Nephron (organoid): ENCODE measurements around the gene SEL1L3.

Experiments
- H3K27ac Mint-ChIP-seq, 3 experiments: 2 replicates each; pipeline ENCODE4 v1.8.0; 2020; ENCODE audit warnings: mixed read lengths in 3 of 3, mild to moderate bottlenecking in 2 of 3, moderate library complexity in 1 of 3
- H3K27me3 Mint-ChIP-seq: 2 replicates; pipeline ENCODE4 v1.8.0; 2021; ENCODE audit warnings: low read depth, mild to moderate bottlenecking, moderate library complexity, mixed read lengths
- H3K36me3 Mint-ChIP-seq: 2 replicates; pipeline ENCODE4 v1.8.0; 2020; ENCODE audit warnings: low read depth, mixed read lengths
- H3K4me1 Mint-ChIP-seq: 2 replicates; pipeline ENCODE4 v1.8.0; 2020; ENCODE audit warnings: mixed read lengths
- H3K4me3 Mint-ChIP-seq, 3 experiments: 2 replicates each; pipeline ENCODE4 v1.8.0; 2020; ENCODE audit warnings: mild to moderate bottlenecking in 3 of 3, mixed read lengths in 3 of 3, moderate library complexity in 2 of 3
- H3K9me3 Mint-ChIP-seq: 2 replicates; pipeline ENCODE4 v1.8.0; 2020; ENCODE audit warnings: mixed read lengths
- TF ChIP-seq, protein P1 (sequence below), 3 experiments: fragments of 200-600 bp; sonication (generic); IDR thresholded peaks; one replicate each; pipeline ENCODE4 v1.5.0; 2021; ENCODE audit warnings: antibody characterized with exemption in 3 of 3; ENCODE audit not compliant: unreplicated experiment in 3 of 3

Gene SEL1L3

DNA sequence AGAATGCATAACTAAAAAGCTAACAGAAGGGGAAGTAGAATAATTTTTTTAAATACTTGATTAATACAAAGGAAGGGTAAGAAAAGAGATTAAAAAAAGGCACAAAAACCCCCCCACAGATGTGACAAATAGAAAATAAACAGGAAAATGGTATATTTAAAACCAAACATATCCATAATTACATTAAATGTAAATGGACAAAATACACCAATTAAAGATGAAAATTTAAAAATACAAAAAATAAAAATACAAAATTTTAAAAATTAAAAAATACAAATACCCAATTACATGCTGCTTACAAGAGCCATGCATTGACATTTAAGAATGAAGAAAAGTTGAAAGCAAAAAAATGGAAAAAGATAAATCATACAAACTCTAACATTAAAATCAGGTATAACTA, 86.0 kb downstream of the SEL1L3 start:
- H3K36me3 Mint-ChIP-seq: peaks cover 12% of the 10 kb centered on the region
- H3K4me3 Mint-ChIP-seq: no peak overlapping the region
- H3K4me1 Mint-ChIP-seq: peaks cover 7% of the 10 kb centered on the region
- TF ChIP-seq, protein P1, sequence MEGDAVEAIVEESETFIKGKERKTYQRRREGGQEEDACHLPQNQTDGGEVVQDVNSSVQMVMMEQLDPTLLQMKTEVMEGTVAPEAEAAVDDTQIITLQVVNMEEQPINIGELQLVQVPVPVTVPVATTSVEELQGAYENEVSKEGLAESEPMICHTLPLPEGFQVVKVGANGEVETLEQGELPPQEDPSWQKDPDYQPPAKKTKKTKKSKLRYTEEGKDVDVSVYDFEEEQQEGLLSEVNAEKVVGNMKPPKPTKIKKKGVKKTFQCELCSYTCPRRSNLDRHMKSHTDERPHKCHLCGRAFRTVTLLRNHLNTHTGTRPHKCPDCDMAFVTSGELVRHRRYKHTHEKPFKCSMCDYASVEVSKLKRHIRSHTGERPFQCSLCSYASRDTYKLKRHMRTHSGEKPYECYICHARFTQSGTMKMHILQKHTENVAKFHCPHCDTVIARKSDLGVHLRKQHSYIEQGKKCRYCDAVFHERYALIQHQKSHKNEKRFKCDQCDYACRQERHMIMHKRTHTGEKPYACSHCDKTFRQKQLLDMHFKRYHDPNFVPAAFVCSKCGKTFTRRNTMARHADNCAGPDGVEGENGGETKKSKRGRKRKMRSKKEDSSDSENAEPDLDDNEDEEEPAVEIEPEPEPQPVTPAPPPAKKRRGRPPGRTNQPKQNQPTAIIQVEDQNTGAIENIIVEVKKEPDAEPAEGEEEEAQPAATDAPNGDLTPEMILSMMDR (IDR thresholded peaks at IDR 0.05; ENCODE audit: unreplicated experiment in 3 of 3): no peak
- no peak overlapping the region for H3K27ac Mint-ChIP-seq
- H3K9me3 Mint-ChIP-seq: peaks cover 6% of the 10 kb centered on the region
- peaks cover 3% of the 10 kb centered on the region for H3K27me3 Mint-ChIP-seq

DNA sequence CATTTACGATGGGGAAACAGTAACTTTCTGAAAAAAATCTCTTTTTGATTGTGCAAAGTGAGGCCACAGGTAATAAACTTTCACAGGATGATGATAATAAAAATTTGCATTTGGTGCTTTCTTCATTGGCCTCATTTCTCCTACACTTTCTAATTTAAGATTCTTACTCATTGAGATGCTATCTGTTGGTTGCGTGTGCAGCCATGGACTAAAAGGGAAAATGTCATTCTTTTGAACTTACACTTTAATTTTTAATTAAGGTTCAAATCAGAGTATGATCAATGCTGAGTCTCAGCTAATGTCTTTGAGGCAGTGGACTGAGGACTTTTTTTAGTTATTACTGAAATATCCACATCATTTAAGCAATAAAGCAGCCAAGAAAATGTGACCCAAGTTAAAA, 87.6 kb downstream of the SEL1L3 start:
- H3K36me3 Mint-ChIP-seq: peaks cover 7% of the 10 kb centered on the region
- no peak overlapping the region for H3K4me3 Mint-ChIP-seq
- H3K9me3 Mint-ChIP-seq: peaks cover 6% of the 10 kb centered on the region
- no peak overlapping the region for H3K27ac Mint-ChIP-seq
- no peaks in the 10 kb centered on the region for H3K27me3 Mint-ChIP-seq
- TF ChIP-seq, protein P1 (IDR thresholded peaks at IDR 0.05; ENCODE audit: unreplicated experiment in 3 of 3): no peak
- peaks cover 20% of the 10 kb centered on the region for H3K4me1 Mint-ChIP-seq

DNA sequence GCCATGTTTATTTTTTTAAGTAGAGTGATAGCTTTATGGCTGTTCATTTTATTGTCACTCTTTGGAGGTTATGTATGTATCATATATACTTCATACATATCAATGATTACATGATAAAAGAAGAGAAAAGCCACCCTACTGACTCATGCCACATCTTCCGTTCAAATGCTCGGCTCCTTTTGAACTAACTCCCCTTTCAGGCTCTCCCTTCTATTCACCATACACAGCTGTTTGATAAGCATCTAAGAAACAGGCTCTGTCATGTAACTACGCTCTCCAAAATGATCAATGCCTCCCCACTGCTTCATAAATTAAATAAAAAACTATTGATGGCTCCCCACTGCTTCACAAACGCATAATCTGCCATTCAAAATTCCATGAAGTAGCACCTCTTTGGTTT, 89.4 kb downstream of the SEL1L3 start:
- TF ChIP-seq, protein P1 (IDR thresholded peaks at IDR 0.05; ENCODE audit: unreplicated experiment in 3 of 3): no peak
- Mint-ChIP-seq H3K27ac (peak overlapping the region in 1 of 3 experiments; percentile 24), H3K27me3 (no peaks in the 10 kb centered on the region), H3K4me3 (no peak overlapping the region), H3K9me3 (peaks cover 6% of the 10 kb centered on the region), H3K4me1 (peaks cover 33% of the 10 kb centered on the region), H3K36me3 (peaks cover 5% of the 10 kb centered on the region)

DNA sequence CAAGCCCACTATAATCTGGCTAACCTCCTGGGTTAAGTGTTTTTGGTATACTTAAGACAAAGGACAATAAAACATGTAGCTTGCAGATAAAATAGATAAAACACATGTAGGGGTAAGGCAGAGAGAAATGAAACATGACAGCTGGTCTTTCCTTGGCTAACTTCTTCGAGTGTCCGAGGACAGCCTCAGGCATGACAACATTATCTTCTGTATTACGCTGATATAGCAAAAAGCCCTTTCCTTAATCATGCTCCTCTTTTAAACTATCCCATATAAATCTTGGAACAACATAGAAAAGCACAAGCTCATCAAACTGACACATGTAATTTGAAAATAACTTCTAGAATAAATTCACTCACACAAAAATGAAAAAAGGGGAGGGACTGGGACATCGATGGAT, 91.1 kb downstream of the SEL1L3 start:
- TF ChIP-seq, protein P1 (IDR thresholded peaks at IDR 0.05; ENCODE audit: unreplicated experiment in 3 of 3): no peak
- H3K4me3 Mint-ChIP-seq: peak overlapping the region in 1 of 3 experiments; percentile 15
- no peaks in the 10 kb centered on the region for H3K27me3 Mint-ChIP-seq
- H3K9me3 Mint-ChIP-seq: peaks cover 2% of the 10 kb centered on the region
- H3K4me1 Mint-ChIP-seq: peaks cover 43% of the 10 kb centered on the region
- peak overlapping the region in 2 of 3 experiments; percentile 88 to 90 for H3K27ac Mint-ChIP-seq
- H3K36me3 Mint-ChIP-seq: peaks cover 4% of the 10 kb centered on the region

DNA sequence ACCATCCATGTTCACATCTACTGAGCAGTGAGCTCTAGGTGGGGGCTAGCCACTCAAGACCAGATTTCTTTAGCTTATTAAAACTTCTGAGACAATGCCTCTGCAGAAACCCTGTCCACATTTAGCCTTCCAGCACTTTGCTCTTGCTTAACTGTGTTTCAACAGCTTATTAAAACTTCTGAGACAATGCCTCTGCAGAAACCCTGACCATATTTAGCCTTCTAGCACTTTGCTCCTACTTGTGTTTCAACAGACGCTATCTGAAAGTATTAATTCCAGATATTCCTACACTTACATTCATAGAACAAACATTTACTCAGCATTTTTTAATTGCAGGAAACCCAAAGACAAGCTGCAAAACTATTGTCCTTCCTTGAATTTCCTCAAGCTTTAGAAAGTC, 91.9 kb downstream of the SEL1L3 start:
- H3K4me1 Mint-ChIP-seq: peaks cover 43% of the 10 kb centered on the region
- TF ChIP-seq, protein P1 (IDR thresholded peaks at IDR 0.05; ENCODE audit: unreplicated experiment in 3 of 3): no peak
- H3K27me3 Mint-ChIP-seq: no peaks in the 10 kb centered on the region
- H3K36me3 Mint-ChIP-seq: peaks cover 4% of the 10 kb centered on the region
- H3K9me3 Mint-ChIP-seq: peaks cover 2% of the 10 kb centered on the region
- H3K4me3 Mint-ChIP-seq: no peak overlapping the region
- H3K27ac Mint-ChIP-seq: peak overlapping the region; percentile 67 to 90 (median 88)

DNA sequence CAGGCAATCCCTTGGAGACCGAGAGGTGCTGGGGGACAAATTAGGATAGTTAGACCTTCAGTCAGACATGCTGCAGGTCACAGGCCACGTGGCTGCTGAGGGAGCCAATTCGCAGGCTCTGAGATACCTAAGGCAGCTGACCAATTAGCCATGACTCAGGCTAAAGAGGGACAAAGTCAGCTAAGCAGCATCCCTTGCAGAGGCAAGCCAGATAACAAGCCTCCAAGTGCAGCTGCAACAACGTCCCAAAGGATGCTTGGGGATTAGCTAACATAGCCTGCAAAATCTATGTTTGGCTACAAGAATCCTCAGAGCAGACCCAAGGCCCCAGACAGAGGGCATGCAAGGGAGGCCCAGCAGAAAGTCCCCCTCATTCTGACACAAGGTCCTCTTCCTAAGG, 93.5 kb downstream of the SEL1L3 start:
- Mint-ChIP-seq H3K27ac (peak overlapping the region in 1 of 3 experiments; percentile 45), H3K4me3 (no peak overlapping the region), H3K36me3 (no peaks in the 10 kb centered on the region), H3K9me3 (no peaks in the 10 kb centered on the region), H3K4me1 (peaks cover 43% of the 10 kb centered on the region), H3K27me3 (no peaks in the 10 kb centered on the region)
- TF ChIP-seq, protein P1 (IDR thresholded peaks at IDR 0.05; ENCODE audit: unreplicated experiment in 3 of 3): no peak
